NCI-H82 (cell line): ENCODE results near the gene PTCH1.

Experiments
- DNase-seq: peaks from one replicate; lab custom pipeline; 2025; lab: John Stamatoyannopoulos, UW

PTCH1 gene

DNA sequence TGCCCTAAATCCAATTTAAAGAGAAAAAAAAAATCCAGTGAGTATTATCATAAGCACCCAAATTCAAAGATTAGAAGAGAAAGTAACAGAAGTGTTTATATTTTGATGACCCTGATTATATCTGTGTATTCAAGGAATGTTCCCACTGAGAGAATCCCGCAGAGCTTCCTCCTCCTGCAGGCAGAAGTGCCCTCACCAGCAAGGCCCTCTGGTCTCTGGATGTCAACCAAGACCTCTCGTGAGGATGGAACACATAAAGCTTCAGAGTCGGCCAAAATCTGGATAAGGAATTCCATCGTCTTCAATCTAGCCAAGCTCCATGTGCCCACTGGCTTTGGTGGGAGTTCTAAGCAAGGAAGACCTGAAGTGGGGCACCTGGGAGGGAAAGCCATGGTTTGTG, 18.1 kb downstream of the PTCH1 start:
- no peak for DNase-seq

DNA sequence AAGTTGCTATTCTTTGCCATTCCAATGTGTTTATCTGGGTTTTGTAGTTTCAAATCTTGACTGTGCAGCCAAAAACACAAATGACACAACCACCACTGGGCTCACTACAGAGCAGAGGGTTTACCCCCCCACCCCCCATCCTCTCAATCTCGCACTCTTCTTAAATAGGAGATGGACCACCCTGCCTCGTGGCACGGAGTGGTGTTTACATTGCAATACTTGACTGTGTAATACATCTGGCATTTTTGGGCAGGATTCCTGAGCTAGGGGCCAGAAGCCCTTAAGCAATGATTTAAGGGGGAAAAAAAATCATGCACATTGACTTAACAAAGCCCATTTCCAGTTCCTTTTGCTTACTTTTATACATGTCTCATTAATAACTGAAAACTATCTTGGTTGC, 19.0 kb downstream of the PTCH1 start:
- no peak for DNase-seq

DNA sequence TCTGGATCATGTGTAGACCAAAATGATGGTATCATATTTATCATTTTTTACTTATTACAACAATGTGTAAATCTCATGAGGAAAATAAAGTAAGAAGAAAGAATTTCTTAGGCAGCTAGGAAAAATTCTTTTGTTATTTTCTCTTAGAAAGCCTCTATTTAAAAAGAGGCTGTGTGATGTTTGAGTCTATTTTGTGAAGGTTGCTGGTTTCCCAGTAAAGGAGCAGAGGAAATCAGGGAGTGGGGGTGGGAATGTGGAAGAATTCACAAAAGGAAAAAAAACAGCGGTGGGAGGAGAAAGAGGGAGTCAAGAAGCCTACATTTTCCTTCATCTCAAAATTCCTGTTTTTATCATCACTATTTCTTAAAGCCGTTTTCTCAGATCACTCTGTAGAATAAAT, 20.1 kb downstream of the PTCH1 start:
- no peak for DNase-seq

DNA sequence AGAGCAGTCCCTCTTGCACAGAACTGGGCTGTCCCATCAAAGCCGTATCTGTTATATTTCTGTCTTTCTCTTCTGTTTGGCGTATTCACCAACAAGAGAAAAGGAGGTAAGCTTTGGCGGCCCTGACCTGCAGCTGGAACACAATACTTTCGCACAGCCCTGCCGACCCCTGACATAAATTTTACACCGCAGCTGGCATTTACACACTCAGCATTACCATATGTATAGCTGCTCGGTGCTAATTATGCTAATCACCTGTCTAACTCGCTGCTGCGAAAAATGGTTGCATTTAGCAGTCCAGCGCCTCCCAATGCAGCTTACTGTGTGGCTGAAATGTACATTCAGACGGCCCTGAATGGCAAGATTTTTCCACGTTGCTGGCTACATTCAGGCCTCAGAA, 20.8 kb downstream of the PTCH1 start:
- DNase-seq: peak; percentile 13

DNA sequence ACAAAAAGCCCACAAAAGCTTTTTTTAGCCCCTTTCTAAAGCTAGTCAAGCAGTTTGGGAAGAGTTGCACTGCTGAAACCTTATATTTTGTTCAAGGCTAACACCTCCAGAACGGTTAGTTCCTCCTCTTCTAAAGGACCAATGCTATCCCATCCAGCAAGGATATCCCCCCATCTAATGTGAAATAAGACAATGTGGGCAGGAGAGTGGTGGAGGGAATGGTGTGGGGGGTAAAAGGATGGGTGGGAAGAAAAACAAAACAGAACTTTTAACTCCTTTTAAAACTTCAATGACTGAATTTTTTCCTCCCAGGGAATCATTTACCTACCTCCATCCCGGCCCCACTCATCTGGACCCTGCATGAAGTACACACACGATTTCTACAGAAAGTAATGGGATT, 21.2 kb downstream of the PTCH1 start:
- no peak for DNase-seq

DNA sequence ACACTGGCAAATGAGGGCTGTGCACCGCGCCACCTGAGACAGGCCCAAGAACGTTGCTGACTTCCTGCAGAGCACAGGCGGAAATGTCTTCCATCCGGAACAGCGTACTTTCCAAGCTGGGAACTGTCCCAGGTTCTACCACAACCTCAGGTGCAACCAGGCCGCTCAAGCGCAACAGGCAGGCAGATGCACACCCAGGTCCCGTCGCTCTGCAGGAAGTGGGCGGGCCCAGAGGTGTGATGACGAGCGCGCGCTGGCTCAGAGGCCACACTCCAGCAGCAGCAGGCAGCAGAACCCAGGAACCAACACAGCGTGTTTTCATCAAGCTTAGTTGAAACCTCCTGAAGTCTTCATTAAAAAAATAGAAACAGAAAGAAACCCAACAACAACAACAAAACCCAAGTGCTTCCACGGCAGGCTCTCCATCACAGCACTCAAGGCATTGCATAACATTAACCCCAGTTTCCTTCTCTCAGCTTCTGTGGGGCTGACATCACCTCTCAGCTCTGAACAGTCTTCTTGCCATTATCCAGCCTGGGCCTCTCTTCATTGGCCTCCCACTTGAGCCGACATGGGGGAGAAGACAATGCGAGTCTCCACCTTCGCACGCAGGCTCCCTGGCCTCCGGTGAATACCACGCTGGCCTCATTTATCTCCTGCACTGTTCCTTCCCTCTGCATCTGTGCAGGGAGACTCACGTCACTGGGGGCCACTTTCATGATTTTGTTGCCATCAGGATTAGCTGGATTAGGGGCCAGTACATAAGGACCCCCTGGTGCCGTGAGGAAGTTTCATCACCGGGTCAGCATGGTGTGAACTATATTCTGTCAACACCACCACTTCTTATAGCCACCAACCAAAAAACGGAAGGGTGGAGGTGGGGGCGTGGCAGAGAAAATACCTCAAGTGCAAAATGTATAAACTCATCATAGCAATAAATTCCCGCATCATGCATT, 22.1 kb downstream of the PTCH1 start:
- DNase-seq: peak; percentile 82

DNA sequence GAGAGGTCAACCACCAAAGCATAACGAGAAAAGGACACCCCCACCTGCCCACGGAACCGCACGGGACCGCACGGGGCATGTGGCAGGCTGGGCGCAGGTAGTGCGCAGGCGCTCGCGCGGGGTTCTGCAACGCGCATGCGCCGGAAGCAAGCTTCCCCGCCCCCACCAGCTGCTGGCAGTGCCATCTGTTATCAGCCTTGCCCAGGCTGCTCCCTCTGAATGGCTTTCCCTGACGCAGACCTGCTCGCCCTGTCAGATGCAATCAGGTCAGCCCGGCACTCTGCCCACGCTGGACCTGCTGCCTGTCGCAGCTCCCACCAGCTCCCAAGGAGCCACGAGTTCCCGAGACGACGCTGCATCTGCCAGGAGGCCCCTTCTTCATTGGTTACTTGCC, 22.8 kb downstream of the PTCH1 start:
- peak; percentile 84 for DNase-seq

DNA sequence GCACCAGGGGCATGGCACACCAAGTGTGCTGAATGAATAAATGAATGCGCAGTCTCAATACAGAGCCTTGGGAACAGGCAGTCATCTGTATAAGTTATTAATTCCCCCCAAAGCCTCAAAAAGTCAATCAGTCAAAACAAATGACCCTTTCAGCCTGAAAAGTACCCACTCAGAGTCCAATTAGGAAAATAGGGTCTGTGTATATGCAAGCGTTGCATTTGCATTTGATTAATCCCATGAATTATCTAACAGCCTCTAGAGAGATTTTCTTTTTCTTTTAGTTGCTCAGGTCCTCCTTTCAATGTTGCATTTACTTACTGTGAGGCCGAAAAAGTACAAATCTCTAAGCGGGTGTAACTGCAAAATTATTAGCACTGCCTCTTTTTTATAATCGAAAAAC, 23.4 kb downstream of the PTCH1 start:
- no peak for DNase-seq

DNA sequence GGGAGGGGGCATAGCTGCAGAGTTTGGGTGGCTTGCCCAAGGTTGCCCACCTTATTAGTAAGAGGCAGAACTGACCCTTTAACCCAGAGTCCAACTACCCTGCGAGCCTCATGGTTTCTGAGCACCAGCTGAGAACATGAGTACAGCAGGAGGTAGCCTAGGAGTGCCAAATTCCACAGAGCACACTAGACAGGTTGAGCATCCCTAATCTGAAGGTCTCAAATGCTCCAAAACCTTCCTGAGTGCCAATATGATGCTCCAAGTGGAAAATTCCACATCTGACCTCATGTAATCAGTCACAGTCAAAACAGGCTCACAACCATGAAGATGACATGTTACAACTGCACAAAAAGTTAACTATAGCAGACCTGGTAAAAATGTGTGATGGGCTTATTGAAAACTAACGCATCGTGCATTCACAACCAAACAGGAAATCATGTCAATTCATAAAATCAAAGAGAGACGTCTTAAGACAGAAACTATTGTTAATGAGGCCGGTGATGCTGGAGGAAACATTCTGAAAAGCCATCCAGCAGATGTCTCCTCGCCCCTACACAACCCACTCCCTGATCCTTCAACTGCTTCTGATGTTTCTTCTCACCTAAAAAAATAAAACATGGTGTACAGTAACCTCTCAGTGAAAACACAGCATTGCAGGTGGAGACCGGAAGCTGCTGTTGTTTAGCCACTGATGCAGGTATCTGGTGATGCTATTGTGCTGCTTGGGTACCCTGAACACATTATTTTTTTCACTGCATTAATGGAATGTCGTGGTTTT, 25.0 kb downstream of the PTCH1 start:
- DNase-seq: no peak

DNA sequence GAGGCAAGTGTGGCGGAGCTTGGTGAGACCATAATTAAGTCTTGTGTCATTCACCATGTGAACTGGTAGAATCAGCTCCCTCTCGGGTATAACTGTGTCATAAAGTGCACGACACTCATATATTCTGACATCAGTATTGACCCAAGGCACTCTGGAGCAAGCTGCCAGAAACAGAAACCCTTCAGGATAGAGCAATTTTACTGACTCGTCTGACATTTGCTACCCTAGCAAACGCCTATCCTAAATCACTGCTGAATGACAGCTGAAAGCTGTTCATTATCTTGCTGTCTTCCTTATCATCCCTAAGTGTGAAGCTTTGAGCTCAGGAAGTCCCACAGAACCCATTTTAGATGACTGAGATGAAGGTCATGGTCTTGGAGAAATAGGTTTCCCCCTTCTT, 27.8 kb downstream of the PTCH1 start:
- DNase-seq: no peak

DNA sequence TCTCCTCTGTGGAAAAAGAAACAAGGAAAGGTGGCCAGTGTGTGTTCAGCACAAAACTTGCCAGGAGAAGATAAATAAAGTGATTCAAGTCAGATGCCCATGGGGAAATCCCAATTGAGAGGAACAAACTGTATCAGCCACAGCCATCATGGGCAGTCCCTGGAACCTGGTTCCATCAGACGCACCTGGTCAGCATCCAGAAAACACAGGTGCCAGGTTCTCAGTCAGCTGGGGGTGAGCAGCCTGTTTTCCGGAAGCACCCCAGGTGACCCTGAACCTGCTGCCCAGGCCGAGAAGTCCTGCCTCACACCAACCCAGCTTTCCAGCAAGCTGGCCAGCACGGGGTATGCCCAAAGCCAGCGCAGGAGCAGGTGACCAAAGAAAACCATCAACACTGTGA, 30.5 kb downstream of the PTCH1 start:
- no peak for DNase-seq

DNA sequence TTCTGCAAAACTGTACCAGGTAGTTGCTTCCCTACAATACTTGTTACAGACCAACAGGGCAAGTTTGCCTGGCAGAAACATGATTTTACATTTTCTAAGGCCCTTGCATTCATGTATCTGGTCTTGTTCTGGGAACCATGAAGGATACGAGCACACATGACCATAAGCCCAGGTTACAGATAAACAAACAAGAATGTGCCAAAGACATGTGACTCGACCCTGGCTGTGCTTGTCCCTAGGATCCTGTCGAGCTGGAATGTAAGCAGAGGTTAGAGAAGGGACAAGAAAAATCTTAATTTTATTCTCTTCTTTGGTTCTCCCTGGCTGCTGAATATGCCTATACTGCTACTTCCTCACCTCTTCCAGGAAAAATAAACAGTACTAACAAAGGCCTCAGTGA, 32.5 kb downstream of the PTCH1 start:
- no peak for DNase-seq

DNA sequence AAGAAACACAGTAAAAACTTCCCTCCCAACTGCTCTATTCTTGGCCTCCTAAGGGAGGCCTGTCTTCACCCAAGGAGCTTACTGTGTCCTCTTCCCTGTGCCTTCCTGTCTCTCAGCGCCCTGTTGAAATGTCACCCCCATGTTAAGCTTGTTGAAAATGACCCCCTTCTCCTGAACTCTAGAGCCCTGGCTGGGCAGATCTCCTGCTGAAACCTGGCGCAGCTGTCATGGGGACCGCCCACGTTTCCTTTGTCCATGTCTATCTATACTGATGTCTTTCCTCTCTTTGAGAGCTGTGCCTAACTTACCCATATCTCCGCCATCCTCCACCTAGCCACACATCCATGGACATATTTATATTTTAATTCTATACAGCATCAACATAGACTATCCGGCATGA, 33.3 kb downstream of the PTCH1 start:
- no peak for DNase-seq

DNA sequence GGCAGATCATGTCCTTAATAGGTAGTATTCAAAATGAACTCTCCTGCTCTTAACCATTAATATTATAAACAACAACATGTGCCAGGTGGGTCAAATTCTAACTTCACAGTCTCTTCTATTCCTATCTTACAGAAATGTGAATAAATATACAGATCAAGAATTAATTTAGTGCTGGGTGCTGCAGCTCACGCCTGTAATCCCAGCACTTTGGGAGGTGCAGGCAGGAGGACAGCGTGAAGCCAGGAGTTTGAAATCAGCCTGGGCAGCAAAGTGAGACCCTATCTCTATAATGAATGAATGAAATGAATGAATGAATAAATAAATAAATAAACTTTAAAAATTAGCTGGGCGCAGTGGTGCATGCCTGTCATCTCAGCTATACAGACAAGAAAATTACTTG, 34.1 kb downstream of the PTCH1 start:
- no peak for DNase-seq

DNA sequence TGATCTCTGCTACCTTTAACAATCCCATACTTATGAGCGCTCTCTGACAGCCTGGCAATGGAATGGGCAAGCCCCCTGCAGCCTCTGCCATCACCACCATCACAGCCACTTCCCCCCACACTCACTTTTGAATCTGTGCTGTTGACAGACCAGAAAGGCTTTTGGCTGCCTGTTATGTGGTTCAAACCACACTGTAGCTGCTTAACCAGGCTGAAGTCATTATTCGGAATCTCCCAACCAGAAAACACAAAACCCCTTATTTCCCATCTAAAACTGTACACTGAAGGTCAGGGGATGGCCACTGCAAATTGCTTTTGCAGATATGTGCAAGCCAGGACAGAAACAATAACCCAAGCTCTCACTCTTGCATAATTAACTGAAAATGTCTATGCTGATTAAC, 35.8 kb downstream of the PTCH1 start:
- DNase-seq: no peak

DNA sequence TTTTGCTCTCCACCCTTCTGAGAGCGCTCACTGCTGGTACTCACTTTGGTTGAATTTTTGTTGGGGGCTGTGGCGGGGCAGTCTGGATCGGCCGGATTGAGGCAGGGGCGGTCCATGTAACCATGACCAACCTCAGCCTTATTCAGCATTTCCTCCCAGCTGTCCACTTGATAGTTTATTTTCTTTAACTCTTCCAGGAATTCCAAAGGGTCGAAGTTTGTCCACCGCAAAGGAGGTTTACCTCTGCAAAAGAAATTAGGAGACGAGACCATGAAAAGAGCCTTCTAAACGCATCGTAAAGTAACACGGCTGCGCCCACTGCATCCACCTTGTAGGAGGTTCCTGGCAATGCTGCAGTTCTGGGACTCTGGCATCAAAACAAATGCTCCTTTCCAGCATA, 36.4 kb downstream of the PTCH1 start:
- no peak for DNase-seq

DNA sequence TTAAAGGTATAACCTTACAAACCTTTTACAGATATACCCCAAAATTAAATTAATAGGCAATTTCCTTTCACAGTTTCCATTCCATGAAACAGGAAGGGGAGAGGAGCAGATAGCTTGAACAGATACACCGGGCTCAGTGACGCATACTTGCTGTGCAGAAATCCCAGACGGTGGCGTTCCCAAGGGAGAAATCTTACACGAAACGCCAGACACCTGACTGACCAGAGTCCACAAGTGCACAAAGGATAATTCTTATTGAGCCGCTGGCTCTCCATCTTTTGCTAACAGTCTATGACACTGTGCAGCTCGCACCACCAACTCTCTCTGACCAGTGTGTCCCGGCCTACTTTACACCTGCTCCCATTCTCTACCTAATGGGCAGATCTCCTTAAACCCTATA, 37.4 kb downstream of the PTCH1 start:
- DNase-seq: no peak

DNA sequence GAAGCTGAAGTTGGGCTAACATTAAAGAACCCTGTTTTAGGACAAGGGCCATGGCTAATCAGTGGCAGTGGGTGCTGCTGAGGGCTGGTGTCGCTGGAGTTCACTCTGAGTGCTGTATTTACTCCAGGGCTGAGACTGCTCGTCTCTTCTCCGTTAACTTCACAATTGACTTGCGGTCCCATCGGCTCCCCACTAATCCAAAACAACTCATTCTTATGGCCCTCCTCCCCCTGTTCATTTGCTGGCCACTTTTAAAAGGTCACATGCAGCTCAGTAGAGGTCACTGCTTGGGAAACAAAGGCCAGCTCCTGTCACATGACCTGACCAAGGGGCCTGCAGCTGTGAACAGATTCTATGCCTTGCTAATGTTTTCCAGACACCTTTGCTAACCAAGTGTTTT, 38.4 kb downstream of the PTCH1 start:
- no peak for DNase-seq

DNA sequence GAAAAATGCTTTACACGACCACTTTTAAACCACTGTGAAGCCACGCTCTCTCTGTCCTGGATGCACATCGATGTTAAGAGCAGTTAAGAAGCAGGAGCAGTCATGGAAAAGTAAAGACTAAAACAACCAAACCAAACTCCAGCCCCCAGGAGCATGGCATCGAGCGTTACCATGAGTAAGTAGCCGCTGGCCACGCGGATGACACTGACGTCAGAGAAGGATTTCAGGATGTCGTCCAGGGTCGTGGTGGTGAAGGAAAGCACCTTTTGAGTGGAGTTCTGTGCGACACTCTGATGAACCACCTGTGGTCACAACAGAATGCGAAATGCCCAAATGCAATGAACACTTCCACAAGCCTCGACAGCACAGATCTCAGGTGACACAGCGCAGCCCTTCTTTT, 38.9 kb downstream of the PTCH1 start:
- no peak for DNase-seq

DNA sequence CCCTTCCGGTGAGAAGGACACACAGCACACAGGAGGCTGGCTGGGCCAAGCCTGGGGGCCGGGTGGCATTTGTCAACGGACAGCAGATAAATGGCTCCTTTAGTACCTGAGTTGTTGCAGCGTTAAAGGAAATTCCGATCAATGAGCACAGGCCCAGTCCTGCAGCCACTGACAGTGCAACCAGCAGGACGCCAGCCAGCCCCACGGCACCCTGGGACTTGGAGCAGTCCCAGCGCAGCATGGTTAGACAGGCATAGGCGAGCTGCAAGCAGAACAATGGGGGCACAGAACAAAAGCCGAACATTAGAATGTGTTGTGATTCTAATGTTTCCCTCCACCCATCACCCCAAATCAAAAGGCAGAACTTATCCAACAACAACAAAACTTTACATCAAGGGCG, 39.3 kb downstream of the PTCH1 start:
- DNase-seq: no peak

DNA sequence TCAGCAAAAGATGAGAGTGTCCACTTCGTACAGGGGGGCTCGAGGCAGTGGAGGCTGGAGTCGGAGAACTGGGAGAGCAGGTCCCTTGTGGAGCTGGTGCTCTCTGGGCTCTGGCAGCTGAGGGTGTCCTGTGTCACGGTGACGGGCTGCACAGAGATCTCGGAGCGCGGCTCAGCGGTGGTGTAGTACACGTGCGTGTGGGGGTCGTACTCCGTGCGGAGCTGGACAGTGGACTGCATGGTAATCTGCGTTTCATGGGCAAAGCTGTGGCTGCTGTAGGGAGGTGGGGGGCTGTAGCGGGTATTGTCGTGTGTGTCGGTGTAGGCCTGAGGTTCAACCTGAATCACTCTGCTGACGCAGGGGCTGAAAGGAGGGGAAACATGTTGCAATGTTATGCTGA, 48.0 kb downstream of the PTCH1 start:
- DNase-seq: no peak

DNA sequence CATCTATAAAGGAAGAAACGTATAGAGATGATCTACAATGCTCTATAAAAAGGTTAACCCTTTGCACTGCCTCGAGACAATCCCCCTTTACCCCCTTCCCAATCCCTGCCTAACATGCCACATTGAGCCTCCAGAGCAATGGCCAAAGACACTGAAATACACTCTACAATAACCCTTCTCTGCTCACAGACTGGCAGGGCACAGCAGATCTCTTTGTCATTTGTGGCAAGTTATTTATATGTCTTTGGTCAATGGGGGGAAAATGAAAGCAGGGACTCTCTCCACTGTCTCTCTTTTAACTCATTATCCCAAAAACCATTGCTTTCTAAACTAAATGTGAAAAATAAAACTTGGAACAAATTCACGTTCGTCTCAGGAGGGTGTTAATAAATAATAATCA, 51.7 kb downstream of the PTCH1 start:
- no peak for DNase-seq
